MM.1S (cell line): ENCODE data around the gene TPCN2.
"Not testable (repeated sequence)": the region's sequence is repeated elsewhere in the genome, so short reads cannot be mapped to it uniquely, and the experiment has no call there.

ENCODE experiments used
- DNase-seq: peaks from one replicate; pipeline ENCODE4 v3.0.0-alpha.2; 2015
- H2AFZ ChIP-seq: fragments of 300-600 bp; sonication (generic); 2 replicates; pipeline ENCODE4 v1.6.0; 2016; ENCODE audit warnings: antibody characterized with exemption, low read length
- H3F3A ChIP-seq: fragments of 300-600 bp; sonication (generic); 2 replicates; pipeline ENCODE4 v1.6.1; 2016; ENCODE audit warnings: mild to moderate bottlenecking, antibody characterized with exemption, low read length, moderate library complexity, mixed read lengths; ENCODE audit not compliant: insufficient read depth
- H3K27ac ChIP-seq: fragments of 300-600 bp; sonication (generic); 2 replicates; pipeline ENCODE4 v1.5.1; 2016; ENCODE audit warnings: mild to moderate bottlenecking, low read length
- H3K27me3 ChIP-seq: fragments of 300-600 bp; sonication (generic); replicated peaks from 2 replicates; pipeline ENCODE4 v1.6.0; 2016; ENCODE audit warnings: low read length; ENCODE audit not compliant: insufficient read depth
- H3K36me3 ChIP-seq: fragments of 300-600 bp; sonication (generic); replicated peaks from 2 replicates; pipeline ENCODE4 v1.6.1; 2016; ENCODE audit warnings: mild to moderate bottlenecking, low read length, mixed read lengths; ENCODE audit not compliant: insufficient read depth
- H3K4me1 ChIP-seq: fragments of 300-600 bp; sonication (generic); 2 replicates; pipeline ENCODE4 v1.6.1; 2016; ENCODE audit warnings: low read length, mixed read lengths
- H3K4me2 ChIP-seq: fragments of 300-600 bp; sonication (generic); 2 replicates; pipeline ENCODE4 v1.6.0; 2016; ENCODE audit warnings: low read depth, low read length
- H3K4me3 ChIP-seq: fragments of 300-600 bp; sonication (generic); 2 replicates; pipeline ENCODE4 v1.5.1; 2016; ENCODE audit warnings: low read length, mixed read lengths
- H3K79me2 ChIP-seq: fragments of 300-600 bp; sonication (generic); 2 replicates; pipeline ENCODE4 v1.6.1; 2016; ENCODE audit warnings: mixed run types, low read length, mixed read lengths
- H3K9ac ChIP-seq: fragments of 300-600 bp; sonication (generic); 2 replicates; pipeline ENCODE4 v1.6.1; 2016; ENCODE audit warnings: low read length, mixed read lengths
- H3K9me2 ChIP-seq: fragments of 300-600 bp; sonication (generic); replicated peaks from 2 replicates; pipeline ENCODE4 v1.6.1; 2016; ENCODE audit warnings: mild to moderate bottlenecking, low read length, mixed read lengths; ENCODE audit not compliant: insufficient read depth
- H3K9me3 ChIP-seq: fragments of 300-600 bp; sonication (generic); replicated peaks from 2 replicates; pipeline ENCODE4 v1.6.1; 2016; ENCODE audit warnings: mild to moderate bottlenecking, low read length, mixed read lengths; ENCODE audit not compliant: insufficient read depth
- H4K20me1 ChIP-seq: fragments of 300-600 bp; sonication (generic); 2 replicates; pipeline ENCODE4 v1.6.1; 2016; ENCODE audit warnings: mild to moderate bottlenecking, low read length, moderate library complexity, mixed read lengths; ENCODE audit not compliant: insufficient read depth
- CTCF ChIP-seq: fragments of 300-600 bp; sonication (generic); IDR thresholded peaks from 2 replicates; pipeline ENCODE4 v1.5.1; 2016; ENCODE audit warnings: antibody characterized with exemption, low read length, mixed read lengths
- EZH2 ChIP-seq: fragments of 300-600 bp; sonication (generic); optimal IDR thresholded peaks from 2 replicates; pipeline ENCODE3; 2017; ENCODE audit warnings: low read depth, mild to moderate bottlenecking, antibody characterized with exemption, low read length, mixed read lengths
- EZH2phosphoT487 ChIP-seq: fragments of 300-600 bp; sonication (generic); IDR thresholded peaks from 2 replicates; pipeline ENCODE4 v1.6.1; 2018; ENCODE audit warnings: antibody characterized with exemption, low read length

The TPCN2 gene

GRCh38 chr11:69075421-69076128, 26.8 kb downstream of the TPCN2 start:
- H3K4me2 ChIP-seq = no peak overlapping the region
- no peak overlapping the region for H3K4me3 ChIP-seq
- H3K4me1 ChIP-seq = no peaks in the 10 kb centered on the region
- H3K36me3 ChIP-seq = no peaks in the 10 kb centered on the region
- no peaks in the 10 kb centered on the region for H3F3A ChIP-seq
- no peak overlapping the region for H2AFZ ChIP-seq
- TF ChIP-seq EZH2phosphoT487 = no peak
- TF ChIP-seq CTCF = no peak
- TF ChIP-seq EZH2 = no peak
- no peaks in the 10 kb centered on the region for H3K79me2 ChIP-seq
- H4K20me1 ChIP-seq = no peaks in the 10 kb centered on the region
- H3K9ac ChIP-seq = no peak overlapping the region
- no peaks in the 10 kb centered on the region for H3K9me3 ChIP-seq
- H3K27ac ChIP-seq = no peak overlapping the region
- no peaks in the 10 kb centered on the region for H3K27me3 ChIP-seq
- DNase-seq = no peak
- H3K9me2 ChIP-seq = no peaks in the 10 kb centered on the region

GRCh38 chr11:69076129-69076791, 27.5 kb downstream of the TPCN2 start:
- DNase-seq = no peak
- no peak overlapping the region for H3K27ac ChIP-seq
- no peaks in the 10 kb centered on the region for H3F3A ChIP-seq
- no peak overlapping the region for H3K4me2 ChIP-seq
- no peak overlapping the region for H2AFZ ChIP-seq
- no peaks in the 10 kb centered on the region for H3K79me2 ChIP-seq
- H3K9me2 ChIP-seq = no peaks in the 10 kb centered on the region
- no peak overlapping the region for H3K4me3 ChIP-seq
- H3K36me3 ChIP-seq = no peaks in the 10 kb centered on the region
- TF ChIP-seq EZH2phosphoT487 = no peak
- TF ChIP-seq CTCF = no peak
- no peak for TF ChIP-seq EZH2
- no peaks in the 10 kb centered on the region for H3K4me1 ChIP-seq
- H4K20me1 ChIP-seq = no peaks in the 10 kb centered on the region
- no peaks in the 10 kb centered on the region for H3K27me3 ChIP-seq
- H3K9me3 ChIP-seq = no peaks in the 10 kb centered on the region
- H3K9ac ChIP-seq = no peak overlapping the region

DNA sequence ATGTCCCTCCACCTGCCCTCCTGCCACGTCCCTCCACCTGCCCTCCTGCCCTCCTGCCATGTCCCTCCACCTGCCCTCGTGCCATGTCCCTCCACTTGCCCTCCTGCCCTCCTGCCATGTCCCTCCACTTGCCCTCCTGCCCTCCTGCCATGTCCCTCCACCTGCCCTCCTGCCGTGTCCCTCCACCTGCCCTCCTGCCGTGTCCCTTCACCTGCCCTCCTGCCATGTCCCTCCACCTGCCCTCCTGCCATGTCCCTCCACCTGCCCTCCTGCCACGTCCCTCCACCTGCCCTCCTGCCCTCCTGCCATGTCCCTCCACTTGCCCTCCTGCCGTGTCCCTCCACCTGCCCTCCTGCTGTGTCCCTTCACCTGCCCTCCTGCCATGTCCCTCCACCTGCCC, 28.2 kb downstream of the TPCN2 start:
- not testable (repeated sequence) for H2AFZ ChIP-seq, H3K79me2 ChIP-seq, H3K36me3 ChIP-seq, H3K4me3 ChIP-seq, DNase-seq, H4K20me1 ChIP-seq, H3K9me2 ChIP-seq, H3K9ac ChIP-seq, H3K4me1 ChIP-seq, H3K9me3 ChIP-seq, H3F3A ChIP-seq, H3K4me2 ChIP-seq, H3K27me3 ChIP-seq, H3K27ac ChIP-seq

DNA sequence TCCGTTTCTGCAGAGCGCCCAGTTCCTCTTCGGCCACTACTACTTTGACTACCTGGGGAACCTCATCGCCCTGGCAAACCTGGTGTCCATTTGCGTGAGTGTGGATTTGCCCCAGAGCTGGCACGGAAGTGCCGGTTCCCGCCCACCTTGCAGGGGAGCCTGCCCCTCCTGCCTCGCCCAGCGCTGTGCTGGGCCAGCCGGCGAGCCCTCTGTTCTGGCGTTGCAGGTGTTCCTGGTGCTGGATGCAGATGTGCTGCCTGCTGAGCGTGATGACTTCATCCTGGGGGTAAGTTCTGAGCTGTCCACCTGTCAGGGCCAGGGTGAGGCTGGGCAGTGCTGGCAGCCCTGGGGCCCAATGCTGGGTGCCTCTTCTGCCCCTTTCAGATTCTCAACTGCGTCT, 29.8 kb downstream of the TPCN2 start:
- Histone ChIP-seq H3F3A (no peaks in the 10 kb centered on the region), H3K27me3 (no peaks in the 10 kb centered on the region), H3K36me3 (no peaks in the 10 kb centered on the region), H3K79me2 (no peaks in the 10 kb centered on the region), H3K4me3 (no peak overlapping the region), H3K9me2 (no peaks in the 10 kb centered on the region), H3K27ac (no peak overlapping the region), H3K4me2 (no peak overlapping the region), H3K9ac (no peak overlapping the region), H4K20me1 (no peaks in the 10 kb centered on the region), H2AFZ (no peak overlapping the region), H3K9me3 (no peaks in the 10 kb centered on the region), H3K4me1 (no peaks in the 10 kb centered on the region)
- TF ChIP-seq EZH2 = no peak
- no peak for TF ChIP-seq CTCF
- TF ChIP-seq EZH2phosphoT487 = no peak
- no peak for DNase-seq
